SU-DHL-6 (cell line): ENCODE measurements around the gene TTC23L.

Experiments used
- H2AFZ ChIP-seq: fragments of 200-600 bp; sonication (generic); 2 replicates; pipeline ENCODE4 v1.6.1; 2014; ENCODE audit warnings: low read depth, mild to moderate bottlenecking, moderate library complexity, mixed read lengths, antibody characterized with exemption, low read length; ENCODE audit not compliant: severe bottlenecking
- H3F3A ChIP-seq: fragments of 200-600 bp; shearing (Covaris generic); 2 replicates; pipeline ENCODE4 v1.6.0; 2016; ENCODE audit warnings: antibody characterized with exemption, mild to moderate bottlenecking; ENCODE audit not compliant: insufficient read depth
- H3K27ac ChIP-seq: fragments of 200-600 bp; sonication (generic); 2 replicates; pipeline ENCODE4 v1.5.1; 2016; ENCODE audit warnings: low read depth, mild to moderate bottlenecking, low read length, moderate library complexity, mixed read lengths
- H3K27me3 ChIP-seq: fragments of 200-600 bp; sonication (generic), shearing (Covaris generic); 2 replicates; pipeline ENCODE4 v1.6.0; 2014; ENCODE audit warnings: mild to moderate bottlenecking, low read length
- H3K36me3 ChIP-seq: fragments of 200-600 bp; sonication (generic); 2 replicates; pipeline ENCODE4 v1.6.1; 2014; ENCODE audit warnings: mild to moderate bottlenecking, low read length, mixed read lengths
- H3K4me2 ChIP-seq: fragments of 300-600, 200-600 bp; shearing (Covaris generic), sonication (generic); 2 replicates; pipeline ENCODE4 v1.6.0; 2014; ENCODE audit warnings: low read length, low read depth, mild to moderate bottlenecking; ENCODE audit not compliant: poor library complexity, severe bottlenecking
- H3K4me3 ChIP-seq: fragments of 200-600 bp; sonication (generic); 2 replicates; pipeline ENCODE4 v1.5.1; 2014; ENCODE audit warnings: antibody characterized with exemption, low read length, mild to moderate bottlenecking, mixed read lengths; ENCODE audit not compliant: insufficient read depth, poor library complexity, severe bottlenecking
- H3K79me2 ChIP-seq: fragments of 200-600 bp; sonication (generic); 2 replicates; pipeline ENCODE4 v1.6.1; 2014; ENCODE audit warnings: mild to moderate bottlenecking, low read length, moderate library complexity; ENCODE audit not compliant: insufficient read depth
- H3K9ac ChIP-seq: fragments of 200-600 bp; sonication (generic); 2 replicates; pipeline ENCODE4 v1.7.0; 2014; ENCODE audit warnings: mild to moderate bottlenecking, low read length
- H3K9me2 ChIP-seq: fragments of 200-600 bp; sonication (generic); replicated peaks from 2 replicates; pipeline ENCODE4 v1.6.1; 2014; ENCODE audit warnings: low read length; ENCODE audit not compliant: insufficient read depth
- H3K9me3 ChIP-seq: fragments of 200-600 bp; sonication (generic); 2 replicates; pipeline ENCODE4 v1.6.1; 2014; ENCODE audit warnings: low read length, mixed read lengths; ENCODE audit not compliant: insufficient read depth
- H4K20me1 ChIP-seq: fragments of 200-600 bp; sonication (generic); 2 replicates; pipeline ENCODE4 v1.6.1; 2014; ENCODE audit warnings: low read depth, mild to moderate bottlenecking, antibody characterized with exemption, low read length, moderate library complexity, mixed read lengths
- EZH2phosphoT487 ChIP-seq: fragments of 200-600 bp; sonication (generic), shearing (Covaris generic); conservative IDR thresholded peaks from 2 replicates; pipeline ENCODE4 v1.6.1; 2018; ENCODE audit warnings: mild to moderate bottlenecking, antibody characterized with exemption, low read length, moderate library complexity, mixed read lengths
- TF ChIP-seq, protein P1 (sequence below): fragments of 200-600 bp; sonication (generic); IDR thresholded peaks from one replicate; pipeline ENCODE4 v1.5.1; 2017; ENCODE audit warnings: antibody characterized with exemption, mild to moderate bottlenecking, low read length, moderate library complexity; ENCODE audit not compliant: insufficient read depth, poor library complexity, severe bottlenecking

The TTC23L gene

DNA sequence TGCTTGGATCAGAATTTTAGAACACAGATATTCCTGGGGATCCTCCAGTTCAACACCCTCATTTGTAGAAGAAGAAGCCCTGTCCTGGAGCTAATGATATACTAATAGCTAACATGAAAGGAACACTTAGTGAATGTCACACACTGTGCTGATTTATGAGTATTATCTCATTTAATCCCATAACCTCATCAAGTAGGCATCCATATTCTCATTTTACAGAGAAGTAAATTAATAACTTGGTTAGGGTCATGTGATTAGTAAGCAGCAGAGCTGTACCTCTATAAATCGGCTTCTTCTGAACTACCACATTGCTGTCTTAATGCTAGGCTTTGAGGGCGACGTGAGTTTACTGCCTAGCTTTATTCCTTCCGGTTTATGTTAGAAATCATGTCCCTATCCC lies 6.0 kb downstream of the TTC23L start:
- H3K27me3 ChIP-seq = no peaks in the 10 kb centered on the region; the same call in 1 of the 2 replicates
- no peak overlapping the region for H3K9ac ChIP-seq
- H4K20me1 ChIP-seq = no peaks in the 10 kb centered on the region
- H3K79me2 ChIP-seq = no peaks in the 10 kb centered on the region
- H3F3A ChIP-seq = no peaks in the 10 kb centered on the region
- H3K9me3 ChIP-seq = no peaks in the 10 kb centered on the region
- H3K27ac ChIP-seq = no peak overlapping the region
- H3K4me3 ChIP-seq = no peak overlapping the region
- no peak overlapping the region for H3K4me2 ChIP-seq
- TF ChIP-seq EZH2phosphoT487 = no peak
- TF ChIP-seq, protein P1, sequence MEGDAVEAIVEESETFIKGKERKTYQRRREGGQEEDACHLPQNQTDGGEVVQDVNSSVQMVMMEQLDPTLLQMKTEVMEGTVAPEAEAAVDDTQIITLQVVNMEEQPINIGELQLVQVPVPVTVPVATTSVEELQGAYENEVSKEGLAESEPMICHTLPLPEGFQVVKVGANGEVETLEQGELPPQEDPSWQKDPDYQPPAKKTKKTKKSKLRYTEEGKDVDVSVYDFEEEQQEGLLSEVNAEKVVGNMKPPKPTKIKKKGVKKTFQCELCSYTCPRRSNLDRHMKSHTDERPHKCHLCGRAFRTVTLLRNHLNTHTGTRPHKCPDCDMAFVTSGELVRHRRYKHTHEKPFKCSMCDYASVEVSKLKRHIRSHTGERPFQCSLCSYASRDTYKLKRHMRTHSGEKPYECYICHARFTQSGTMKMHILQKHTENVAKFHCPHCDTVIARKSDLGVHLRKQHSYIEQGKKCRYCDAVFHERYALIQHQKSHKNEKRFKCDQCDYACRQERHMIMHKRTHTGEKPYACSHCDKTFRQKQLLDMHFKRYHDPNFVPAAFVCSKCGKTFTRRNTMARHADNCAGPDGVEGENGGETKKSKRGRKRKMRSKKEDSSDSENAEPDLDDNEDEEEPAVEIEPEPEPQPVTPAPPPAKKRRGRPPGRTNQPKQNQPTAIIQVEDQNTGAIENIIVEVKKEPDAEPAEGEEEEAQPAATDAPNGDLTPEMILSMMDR = no peak
- H3K36me3 ChIP-seq = no peaks in the 10 kb centered on the region
- H3K9me2 ChIP-seq = no peaks in the 10 kb centered on the region
- H2AFZ ChIP-seq = no peak overlapping the region

DNA sequence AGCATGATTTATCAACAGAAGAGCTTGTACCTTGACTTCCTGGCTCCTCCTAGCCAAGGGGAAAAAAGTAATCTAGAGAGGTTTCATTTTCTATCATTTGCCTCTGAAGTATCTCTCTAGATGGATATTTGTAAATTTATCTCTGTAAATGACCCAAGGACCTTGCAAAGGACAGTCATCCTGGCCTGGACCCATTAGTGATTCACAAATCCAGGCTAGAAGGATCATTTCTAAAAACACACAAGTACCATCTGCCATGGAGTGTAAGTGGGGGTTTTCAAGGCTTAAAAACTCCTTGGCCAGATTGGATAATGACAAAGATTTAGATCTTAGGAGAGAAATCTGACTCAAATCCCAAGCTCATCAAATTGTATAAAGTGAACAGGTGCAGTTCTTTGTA lies 8.1 kb downstream of the TTC23L start:
- H2AFZ ChIP-seq = no peak overlapping the region
- no peaks in the 10 kb centered on the region for H4K20me1 ChIP-seq
- no peak overlapping the region for H3K9ac ChIP-seq
- H3K4me2 ChIP-seq = no peak overlapping the region
- H3K9me3 ChIP-seq = no peaks in the 10 kb centered on the region
- no peaks in the 10 kb centered on the region for H3K36me3 ChIP-seq
- no peaks in the 10 kb centered on the region for H3K9me2 ChIP-seq
- no peaks in the 10 kb centered on the region for H3K79me2 ChIP-seq
- no peaks in the 10 kb centered on the region for H3F3A ChIP-seq
- no peak overlapping the region for H3K27ac ChIP-seq
- H3K4me3 ChIP-seq = no peak overlapping the region
- no peaks in the 10 kb centered on the region; the same call in 1 of the 2 replicates for H3K27me3 ChIP-seq
- no peak for TF ChIP-seq EZH2phosphoT487
- TF ChIP-seq, protein P1 = no peak

DNA sequence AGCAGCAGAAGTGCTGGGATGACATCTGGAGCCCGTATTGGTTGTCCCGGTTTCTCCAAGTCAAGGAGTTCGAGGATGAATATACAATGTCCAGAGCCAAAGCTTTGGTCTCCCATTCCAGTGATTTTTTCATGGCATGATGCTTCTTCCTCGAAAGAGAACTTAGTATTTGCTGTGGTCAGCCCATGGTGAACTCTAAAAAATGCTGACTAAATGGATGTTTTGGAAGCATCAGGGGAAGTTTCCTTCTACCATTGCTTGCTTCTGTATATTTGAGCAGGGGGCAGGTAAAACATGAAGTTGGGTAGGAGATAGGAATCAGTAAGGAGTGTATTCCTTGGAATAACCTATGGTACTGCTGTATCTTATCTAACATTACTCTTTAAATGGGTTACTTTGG lies 8.6 kb downstream of the TTC23L start:
- H2AFZ ChIP-seq = no peak overlapping the region

More for the DNA sequence above, 8.6 kb downstream of the TTC23L start:
- no peaks in the 10 kb centered on the region for H3K36me3 ChIP-seq
- H4K20me1 ChIP-seq = no peaks in the 10 kb centered on the region
- TF ChIP-seq, protein P1 = no peak
- TF ChIP-seq EZH2phosphoT487 = no peak
- no peaks in the 10 kb centered on the region; the same call in 1 of the 2 replicates for H3K27me3 ChIP-seq
- H3K79me2 ChIP-seq = no peaks in the 10 kb centered on the region
- no peak overlapping the region for H3K4me3 ChIP-seq
- H3K9me2 ChIP-seq = no peaks in the 10 kb centered on the region
- H3K4me2 ChIP-seq = no peak overlapping the region
- no peak overlapping the region for H3K9ac ChIP-seq
- H3F3A ChIP-seq = no peaks in the 10 kb centered on the region
- H3K9me3 ChIP-seq = no peaks in the 10 kb centered on the region
- no peak overlapping the region for H3K27ac ChIP-seq
